Prostate gland (tissue), 2 donors: ENCODE data around the gene ALK. TPM values are rescaled to one million over a fixed set of nuclear protein-coding genes. Genes with fewer than 3 reads are reported as not detected.
"Not testable (repeated sequence)": the region's sequence is repeated elsewhere in the genome, so short reads cannot be mapped to it uniquely, and the experiment has no call there.

Source experiments
- DNase-seq: peaks from one replicate; pipeline ENCODE4 v3.0.0-alpha.2; 2019; ENCODE audit warnings: low spot score
- H3K27ac ChIP-seq, 2 donors: fragments of 200-600 bp; sonication (generic); 2 replicates each; pipeline ENCODE4 v1.5.1; 2017 to 2019
- H3K27me3 ChIP-seq: fragments of 200-600 bp; sonication (generic); replicated peaks from 2 replicates; pipeline ENCODE4 v1.5.1; 2019; ENCODE audit not compliant: insufficient read depth
- H3K36me3 ChIP-seq, 2 donors: fragments of 200-600 bp; sonication (generic); 1 replicate in 1 of 2; 2 replicates in 1 of 2; pipeline versions ENCODE4 v1.5.1 to v1.8.1; 2017 to 2019
- H3K4me1 ChIP-seq: fragments of 200-600 bp; sonication (generic); replicated peaks from 2 replicates; pipeline ENCODE4 v1.5.1; 2019
- H3K4me3 ChIP-seq, 2 donors: fragments of 200-600 bp; sonication (generic); 2 replicates each; pipeline ENCODE4 v1.5.1; 2017 to 2019
- H3K9me3 ChIP-seq: fragments of 200-600 bp; sonication (generic); 2 replicates; pipeline ENCODE4 v1.5.1; 2017
- POLR2A ChIP-seq: fragments of 450-650 bp; IDR thresholded peaks from one replicate; pipeline ENCODE4 v1.6.1; 2016; ENCODE audit warnings: antibody characterized with exemption, mild to moderate bottlenecking
- POLR2AphosphoS5 ChIP-seq: sonication (generic); formaldehyde crosslinking; IDR thresholded peaks from one replicate; pipeline ENCODE4 v1.6.1; 2017; ENCODE audit warnings: antibody characterized with exemption
- whole genome bisulfite sequencing: methylation state at CpG from one replicate; pipeline ENCODE4 v1.1.5; 2018; 5-methylcytosine and 5-hydroxymethylcytosine counted together
- intact Hi-C: fragments of 100-400 bp; cut with DNase I; formaldehyde crosslinking; loops from one replicate; pipeline ENCODE4 v1.14.2; 2022
- total RNA-seq, 2 donors: library from RNA; depleted of rRNA; stranded (reverse); fragments of >200 nt; gene quantifications; one replicate each; pipeline ENCODE4 v1.1.0, GENCODE V29; 2016
- TF ChIP-seq, protein P1 (sequence below), 4 experiments: fragments of 200-600 bp in 2 of 4; fragments of 450-650 bp in 2 of 4; sonication (generic) in 2 of 4; IDR thresholded peaks; 1 replicate in 3 of 4; 2 replicates in 1 of 4; pipeline ENCODE4 v1.5.1; 2016 to 2019; ENCODE audit warnings: antibody characterized with exemption in 4 of 4, mild to moderate bottlenecking in 2 of 4, moderate library complexity in 2 of 4

Gene ALK
- total RNA-seq, 2 donors from 2014 or later: 0.14 to 1.2 TPM

DNA sequence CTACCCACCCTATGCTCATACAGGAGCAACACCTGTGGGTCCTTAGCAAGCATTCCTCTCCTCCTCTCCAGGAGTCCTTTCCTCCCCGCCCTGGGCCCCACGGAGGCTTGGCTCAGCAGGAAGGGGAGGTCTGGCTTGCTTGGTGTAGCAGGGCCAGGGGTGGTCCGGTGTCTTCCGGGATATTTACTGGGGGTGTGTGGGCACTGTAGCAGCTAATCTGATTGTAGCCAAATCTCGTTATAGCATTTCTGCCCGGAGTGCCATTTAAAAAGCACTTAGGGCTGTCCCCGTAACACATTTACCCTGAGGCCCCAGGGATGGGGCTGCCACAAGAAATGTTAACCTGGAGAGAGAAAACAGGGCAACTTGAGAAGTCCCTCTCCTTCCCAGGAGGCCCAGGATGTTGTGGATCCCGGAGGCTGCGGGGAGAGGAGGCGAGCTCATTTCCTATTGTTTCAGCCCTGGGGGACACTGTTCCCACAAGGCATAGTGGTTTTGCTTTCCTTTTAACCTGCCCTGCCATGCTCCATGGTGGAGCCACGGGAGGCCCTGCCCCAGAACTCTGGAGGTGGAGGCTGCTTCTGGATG lies 671.6 kb downstream of the ALK start:
- Histone ChIP-seq H3K36me3 (no peaks in the 10 kb centered on the region), H3K27ac (no peak overlapping the region), H3K27me3 (no peaks in the 10 kb centered on the region), H3K4me3 (no peak overlapping the region), H3K9me3 (no peaks in the 10 kb centered on the region), H3K4me1 (no peaks in the 10 kb centered on the region)
- intact Hi-C loops: no loop called here
- TF ChIP-seq POLR2AphosphoS5 (no peak), POLR2A (no peak)
- TF ChIP-seq, protein P1, sequence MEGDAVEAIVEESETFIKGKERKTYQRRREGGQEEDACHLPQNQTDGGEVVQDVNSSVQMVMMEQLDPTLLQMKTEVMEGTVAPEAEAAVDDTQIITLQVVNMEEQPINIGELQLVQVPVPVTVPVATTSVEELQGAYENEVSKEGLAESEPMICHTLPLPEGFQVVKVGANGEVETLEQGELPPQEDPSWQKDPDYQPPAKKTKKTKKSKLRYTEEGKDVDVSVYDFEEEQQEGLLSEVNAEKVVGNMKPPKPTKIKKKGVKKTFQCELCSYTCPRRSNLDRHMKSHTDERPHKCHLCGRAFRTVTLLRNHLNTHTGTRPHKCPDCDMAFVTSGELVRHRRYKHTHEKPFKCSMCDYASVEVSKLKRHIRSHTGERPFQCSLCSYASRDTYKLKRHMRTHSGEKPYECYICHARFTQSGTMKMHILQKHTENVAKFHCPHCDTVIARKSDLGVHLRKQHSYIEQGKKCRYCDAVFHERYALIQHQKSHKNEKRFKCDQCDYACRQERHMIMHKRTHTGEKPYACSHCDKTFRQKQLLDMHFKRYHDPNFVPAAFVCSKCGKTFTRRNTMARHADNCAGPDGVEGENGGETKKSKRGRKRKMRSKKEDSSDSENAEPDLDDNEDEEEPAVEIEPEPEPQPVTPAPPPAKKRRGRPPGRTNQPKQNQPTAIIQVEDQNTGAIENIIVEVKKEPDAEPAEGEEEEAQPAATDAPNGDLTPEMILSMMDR (IDR thresholded peaks at IDR 0.05): no peak
- no peak for DNase-seq
- whole genome bisulfite sequencing: 58% methylated on average over 11 of the region's 11 CpGs

DNA sequence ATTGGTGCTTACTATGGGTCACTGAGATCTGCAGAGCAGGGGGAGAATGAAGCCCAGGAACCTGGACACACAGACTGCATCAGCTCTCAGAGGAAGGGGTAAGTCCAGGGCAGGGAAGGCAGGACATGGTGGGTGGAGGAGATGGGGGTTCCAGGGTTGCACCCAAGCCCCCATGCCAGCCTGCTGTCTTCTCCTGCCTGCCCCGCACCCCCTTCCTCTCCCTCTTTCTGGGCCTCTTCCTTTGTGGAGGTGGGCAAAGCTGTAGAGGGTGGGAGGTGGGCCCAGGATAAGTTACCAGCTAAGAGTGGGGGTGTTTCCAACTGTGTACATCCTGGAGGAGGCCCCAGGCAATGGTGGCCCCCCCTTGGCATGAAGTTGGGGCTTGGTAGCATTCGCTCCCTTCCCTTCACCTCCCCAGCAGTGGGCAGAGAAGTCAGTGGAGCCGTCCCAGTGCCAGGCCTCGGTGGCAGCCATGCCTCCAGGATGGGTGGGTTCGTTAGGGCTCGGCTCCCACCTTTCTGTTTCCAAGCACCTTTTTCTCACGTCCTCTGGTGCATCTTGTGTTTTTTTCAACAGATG lies 674.0 kb downstream of the ALK start:
- Histone ChIP-seq H3K4me1 (no peaks in the 10 kb centered on the region), H3K27ac (no peak overlapping the region), H3K4me3 (no peak overlapping the region), H3K27me3 (no peaks in the 10 kb centered on the region), H3K36me3 (no peaks in the 10 kb centered on the region), H3K9me3 (no peaks in the 10 kb centered on the region)
- intact Hi-C loops: no loop called here
- DNase-seq: no peak
- TF ChIP-seq POLR2AphosphoS5 (no peak), POLR2A (no peak)
- TF ChIP-seq, protein P1 (IDR thresholded peaks at IDR 0.05): no peak
- WGBS: 90% methylated on average over 7 of the region's 7 CpGs

DNA sequence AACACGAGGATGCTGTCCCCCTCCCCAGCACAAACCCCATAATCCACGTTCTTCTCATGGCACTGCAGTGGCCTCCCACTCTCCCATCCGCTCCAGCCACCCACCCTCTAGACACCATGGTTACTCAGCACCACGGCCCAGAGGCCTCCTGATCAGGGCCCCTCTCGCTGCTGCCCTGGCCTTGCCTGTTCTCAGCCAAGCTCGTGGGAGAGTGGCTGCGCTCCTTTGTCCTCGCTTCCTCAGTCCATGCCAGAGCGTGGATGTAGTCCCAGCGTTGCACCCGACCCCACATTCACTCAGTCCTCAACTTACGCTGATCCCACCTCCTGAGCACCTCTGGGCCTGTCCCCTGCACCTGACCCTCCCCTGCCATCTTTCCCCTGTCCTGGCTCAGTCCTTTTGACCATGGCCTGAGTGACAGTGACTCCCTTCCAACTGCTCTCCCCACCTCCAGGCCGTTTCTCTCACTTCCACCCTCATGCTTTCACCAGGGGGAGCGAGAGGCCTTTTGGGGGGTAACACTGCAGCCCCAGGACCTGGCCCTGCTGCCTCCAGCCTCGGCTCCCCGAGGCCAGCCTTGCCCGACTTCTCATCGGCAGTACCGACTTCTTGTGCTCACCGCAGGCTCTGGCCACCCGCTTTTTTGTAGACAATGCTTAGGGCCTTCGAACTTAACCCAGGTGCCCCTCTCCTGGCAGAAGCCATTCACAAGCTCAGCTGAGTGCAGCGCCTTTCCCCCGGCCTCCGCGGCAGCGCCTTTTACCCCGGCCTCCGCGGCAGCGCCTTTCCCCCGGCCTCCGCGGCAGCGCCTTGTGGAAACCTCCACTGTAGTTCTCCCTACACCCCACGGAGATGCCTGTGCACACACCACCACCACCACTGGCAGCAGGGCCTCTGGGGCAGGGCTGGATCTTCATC lies 674.7 kb downstream of the ALK start:
- TF ChIP-seq, protein P1 (IDR thresholded peaks at IDR 0.05): no peak
- TF ChIP-seq POLR2A: no peak
- no peak for TF ChIP-seq POLR2AphosphoS5

DNA sequence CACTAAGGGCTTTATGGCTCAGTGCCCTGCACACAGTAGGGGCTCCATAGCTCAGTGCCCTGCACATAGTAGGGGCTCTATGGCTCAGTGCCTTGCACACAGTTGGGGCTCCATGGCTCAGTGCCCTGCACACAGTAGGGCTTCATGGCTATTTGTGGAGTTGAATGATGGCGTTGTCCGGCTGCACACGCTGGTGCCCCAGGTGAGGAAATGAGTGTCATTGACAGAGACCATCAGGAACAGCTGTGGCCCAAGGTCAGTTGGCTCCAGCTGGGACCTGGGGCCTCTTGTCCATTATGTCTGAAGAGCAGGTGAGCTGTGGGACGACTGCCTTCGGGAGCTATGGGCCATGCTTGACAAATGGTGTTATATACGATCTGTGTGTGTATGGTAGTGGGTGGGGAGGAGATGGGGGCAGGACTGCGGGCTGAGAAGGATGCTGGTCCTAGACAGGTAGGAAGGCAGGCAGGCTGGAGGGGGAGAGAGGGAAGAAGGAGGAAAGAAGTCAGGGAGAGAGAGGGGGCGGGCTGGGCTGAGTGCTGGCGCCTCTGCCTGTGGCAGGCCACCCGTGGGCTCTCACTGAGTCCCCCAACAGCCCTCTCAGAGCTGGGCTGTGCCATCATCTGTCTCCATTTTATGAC lies 675.5 kb downstream of the ALK start:
- DNase-seq: no peak
- Histone ChIP-seq H3K27me3 (no peaks in the 10 kb centered on the region), H3K27ac (no peak overlapping the region), H3K36me3 (no peaks in the 10 kb centered on the region), H3K9me3 (no peaks in the 10 kb centered on the region), H3K4me1 (no peaks in the 10 kb centered on the region), H3K4me3 (no peak overlapping the region)
- TF ChIP-seq POLR2AphosphoS5 (no peak), POLR2A (no peak)
- TF ChIP-seq, protein P1 (IDR thresholded peaks at IDR 0.05): no peak
- WGBS: 83% methylated on average over 10 of the region's 10 CpGs
- intact Hi-C loops: no loop called here

More for the DNA sequence above, 674.7 kb downstream of the ALK start:
- no peaks in the 10 kb centered on the region for H3K27me3 ChIP-seq
- H3K36me3 ChIP-seq: no peaks in the 10 kb centered on the region
- H3K27ac ChIP-seq: no peak overlapping the region
- no peak overlapping the region for H3K4me3 ChIP-seq
- WGBS: 91% methylated on average over 36 of the region's 36 CpGs
- intact Hi-C loops: no loop called here
- H3K4me1 ChIP-seq: no peaks in the 10 kb centered on the region
- H3K9me3 ChIP-seq: no peaks in the 10 kb centered on the region
- DNase-seq: no peak

DNA sequence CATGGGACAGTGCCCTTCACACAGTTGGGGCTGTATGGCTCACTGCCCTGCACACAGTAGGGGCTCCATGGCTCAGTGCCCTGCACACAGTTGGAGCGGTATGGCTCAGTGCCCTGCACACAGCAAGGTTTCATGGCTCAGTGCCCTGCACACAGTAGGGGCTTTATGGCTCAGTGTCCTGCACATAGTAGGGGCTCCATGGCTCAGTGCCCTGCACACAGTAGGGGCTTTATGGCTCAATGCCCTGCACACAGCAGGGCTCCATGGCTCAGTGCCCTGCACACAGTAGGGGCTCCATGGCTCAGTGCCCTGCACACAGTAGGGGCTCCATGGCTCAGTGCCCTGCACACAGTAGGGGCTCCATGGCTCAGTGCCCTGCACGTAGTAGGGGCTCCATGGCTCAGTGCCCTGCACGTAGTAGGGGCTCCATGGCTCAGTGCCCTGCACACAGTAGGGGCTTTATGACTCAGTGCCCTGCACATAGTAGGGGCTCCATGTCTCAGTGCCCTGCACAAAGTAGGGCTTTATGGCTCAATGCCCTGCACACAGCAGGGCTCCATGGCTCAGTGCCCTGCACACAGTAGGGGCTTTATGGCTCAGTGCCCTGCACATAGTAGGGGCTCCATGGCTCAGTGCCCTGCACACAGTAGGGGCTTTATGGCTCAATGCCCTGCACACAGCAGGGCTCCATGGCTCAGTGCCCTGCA lies 676.2 kb downstream of the ALK start:
- 91% methylated on average over 3 of the region's 3 CpGs for WGBS
- H3K27ac ChIP-seq, H3K27me3 ChIP-seq, H3K36me3 ChIP-seq, H3K4me3 ChIP-seq, H3K9me3 ChIP-seq, H3K4me1 ChIP-seq, DNase-seq, intact Hi-C loops: not testable (repeated sequence)
